Measurements from ENCODE around the gene PCSK2.

Gene PCSK2

GRCh38 chr20:17503301-17504065, 276.6 kb downstream of the PCSK2 start:
- no peak for DNase-seq (ENCODE audit: low read depth in 1 of 2, low spot score in 1 of 2)

- no peak for DNase-seq (ENCODE audit: low read depth in 1 of 2, low spot score in 1 of 2)
These were observed 277.4 kb downstream of the PCSK2 start for GRCh38 chr20:17504066-17504897.

- DNase-seq (ENCODE audit: low read depth in 1 of 2, low spot score in 1 of 2) = peak in 1 of 2 donors; percentile 10
These were observed 278.2 kb downstream of the PCSK2 start for GRCh38 chr20:17504898-17505635.

GRCh38 chr20:17505636-17506517, 279.0 kb downstream of the PCSK2 start:
- DNase-seq (ENCODE audit: low read depth in 1 of 2, low spot score in 1 of 2) = peak in 1 of 2 donors; percentile 53

- no peak for DNase-seq (ENCODE audit: low read depth in 1 of 2, low spot score in 1 of 2)
These were observed 280.2 kb downstream of the PCSK2 start for GRCh38 chr20:17507032-17507431.

GRCh38 chr20:17507531-17507930, 280.7 kb downstream of the PCSK2 start:
- DNase-seq (ENCODE audit: low read depth in 1 of 2, low spot score in 1 of 2) = no peak

GRCh38 chr20:17508756-17509155, 281.9 kb downstream of the PCSK2 start:
- no peak for DNase-seq (ENCODE audit: low read depth in 1 of 2, low spot score in 1 of 2)

- no peak for DNase-seq (ENCODE audit: low read depth in 1 of 2, low spot score in 1 of 2)
These were observed 283.7 kb downstream of the PCSK2 start for GRCh38 chr20:17510548-17510947.

GRCh38 chr20:17511401-17511800, 284.6 kb downstream of the PCSK2 start:
- no peak for DNase-seq (ENCODE audit: low read depth in 1 of 2, low spot score in 1 of 2)

- no peak for DNase-seq (ENCODE audit: low read depth in 1 of 2, low spot score in 1 of 2)
These were observed 287.1 kb downstream of the PCSK2 start for GRCh38 chr20:17513939-17514338.

- no peak for DNase-seq (ENCODE audit: low read depth in 1 of 2, low spot score in 1 of 2)
These were observed 288.2 kb downstream of the PCSK2 start for GRCh38 chr20:17515053-17515452.

- DNase-seq (ENCODE audit: low read depth in 1 of 2, low spot score in 1 of 2) = no peak
These were observed 291.7 kb downstream of the PCSK2 start for GRCh38 chr20:17518339-17519052.

GRCh38 chr20:17519606-17520285, 292.9 kb downstream of the PCSK2 start:
- no peak for DNase-seq (ENCODE audit: low read depth in 1 of 2, low spot score in 1 of 2)

- no peak for DNase-seq (ENCODE audit: low read depth in 1 of 2, low spot score in 1 of 2)
These were observed 293.7 kb downstream of the PCSK2 start for GRCh38 chr20:17520583-17520982.

- no peak for DNase-seq (ENCODE audit: low read depth in 1 of 2, low spot score in 1 of 2)
These were observed 295.7 kb downstream of the PCSK2 start for GRCh38 chr20:17522528-17522927.

- DNase-seq (ENCODE audit: low read depth in 1 of 2, low spot score in 1 of 2) = no peak
These were observed 296.5 kb downstream of the PCSK2 start for GRCh38 chr20:17523326-17523725.

GRCh38 chr20:17524560-17524959, 297.7 kb downstream of the PCSK2 start:
- no peak for DNase-seq (ENCODE audit: low read depth in 1 of 2, low spot score in 1 of 2)

- DNase-seq (ENCODE audit: low read depth in 1 of 2, low spot score in 1 of 2) = no peak
These were observed 298.3 kb downstream of the PCSK2 start for GRCh38 chr20:17525132-17525531.

- DNase-seq (ENCODE audit: low read depth in 1 of 2, low spot score in 1 of 2) = no peak
These were observed 298.8 kb downstream of the PCSK2 start for GRCh38 chr20:17525650-17526049.

All from activated CD4-positive, alpha-beta T cell treated with anti-CD3 and anti-CD28 coated beads, Interleukin-2, amount 50 U/mL, for 24 hours (primary cell).